ENCODE data around the gene PKP2. TPM values are rescaled to one million over a fixed set of nuclear protein-coding genes. Genes with fewer than 3 reads are reported as not detected.
"Not testable (repeated sequence)": the region's sequence is repeated elsewhere in the genome, so short reads cannot be mapped to it uniquely, and the experiment has no call there.

The PKP2 gene
- total and polyA plus RNA-seq, 7 donors = 0.71 to 45.2 (median 4.2) TPM

DNA sequence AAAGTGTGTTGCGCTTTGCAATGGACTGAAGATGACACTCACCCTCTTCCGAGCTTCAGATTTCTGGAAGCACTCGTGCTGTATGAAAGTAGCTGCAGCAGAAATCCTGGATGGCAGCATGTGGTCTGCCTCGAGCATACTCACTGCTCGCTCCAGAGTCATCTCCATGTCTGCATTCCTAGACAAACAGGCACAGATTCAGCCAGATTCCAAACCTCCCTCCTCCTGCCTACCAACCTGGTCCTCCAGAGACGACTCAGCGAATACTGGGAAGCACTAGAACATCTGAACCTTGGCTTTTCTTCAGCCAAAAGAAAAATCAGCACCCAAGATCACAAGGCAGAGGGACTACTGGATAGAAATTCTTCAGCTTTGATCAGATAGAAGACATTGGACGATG, 27.7 kb downstream of the PKP2 start:
- Histone ChIP-seq H3K27me3 (no peaks in the 10 kb centered on the region), H3K9me3 (no peaks in the 10 kb centered on the region), H3K4me3 (no peak overlapping the region), H3K27ac (no peak overlapping the region), H3K4me1 (no peaks in the 10 kb centered on the region), H3K36me3 (no peaks in the 10 kb centered on the region)
- intact Hi-C loops (cut with DNase I) = no loop called here
- no peak for DNase-seq
- WGBS, 2 donors = 91 to 95% methylated on average over 8 of the region's 8 CpGs
- no peak for TF ChIP-seq POLR2AphosphoS5 (IDR thresholded peaks at IDR 0.05)
- TF ChIP-seq, protein P1, sequence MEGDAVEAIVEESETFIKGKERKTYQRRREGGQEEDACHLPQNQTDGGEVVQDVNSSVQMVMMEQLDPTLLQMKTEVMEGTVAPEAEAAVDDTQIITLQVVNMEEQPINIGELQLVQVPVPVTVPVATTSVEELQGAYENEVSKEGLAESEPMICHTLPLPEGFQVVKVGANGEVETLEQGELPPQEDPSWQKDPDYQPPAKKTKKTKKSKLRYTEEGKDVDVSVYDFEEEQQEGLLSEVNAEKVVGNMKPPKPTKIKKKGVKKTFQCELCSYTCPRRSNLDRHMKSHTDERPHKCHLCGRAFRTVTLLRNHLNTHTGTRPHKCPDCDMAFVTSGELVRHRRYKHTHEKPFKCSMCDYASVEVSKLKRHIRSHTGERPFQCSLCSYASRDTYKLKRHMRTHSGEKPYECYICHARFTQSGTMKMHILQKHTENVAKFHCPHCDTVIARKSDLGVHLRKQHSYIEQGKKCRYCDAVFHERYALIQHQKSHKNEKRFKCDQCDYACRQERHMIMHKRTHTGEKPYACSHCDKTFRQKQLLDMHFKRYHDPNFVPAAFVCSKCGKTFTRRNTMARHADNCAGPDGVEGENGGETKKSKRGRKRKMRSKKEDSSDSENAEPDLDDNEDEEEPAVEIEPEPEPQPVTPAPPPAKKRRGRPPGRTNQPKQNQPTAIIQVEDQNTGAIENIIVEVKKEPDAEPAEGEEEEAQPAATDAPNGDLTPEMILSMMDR (IDR thresholded peaks at IDR 0.05) = no peak
- TF ChIP-seq EP300 (IDR thresholded peaks at IDR 0.05) = no peak
- no peak for TF ChIP-seq POLR2A (IDR thresholded peaks at IDR 0.05)

DNA sequence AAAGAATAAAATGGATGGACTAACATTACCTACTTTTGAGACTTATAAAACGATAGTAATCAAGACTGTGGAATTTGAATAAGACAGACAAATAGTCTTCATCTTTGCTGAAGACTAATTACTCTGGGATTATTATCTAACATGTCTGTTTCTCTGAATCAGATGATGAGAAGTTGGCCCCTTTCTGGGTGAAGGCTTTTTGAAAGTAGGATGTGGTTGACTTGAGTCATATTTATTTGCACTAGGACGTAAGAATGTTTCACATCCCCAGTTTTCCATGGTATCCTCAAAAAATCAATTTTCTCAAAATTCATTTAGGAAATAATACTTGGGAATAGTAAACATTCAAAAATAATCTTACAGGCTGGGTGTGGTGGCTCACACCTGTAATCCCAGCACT, 31.8 kb downstream of the PKP2 start:
- Histone ChIP-seq H3K27me3 (no peaks in the 10 kb centered on the region), H3K4me1 (no peaks in the 10 kb centered on the region), H3K4me3 (no peak overlapping the region), H3K9me3 (no peaks in the 10 kb centered on the region), H3K36me3 (no peaks in the 10 kb centered on the region), H3K27ac (no peak overlapping the region)
- no peak for DNase-seq
- intact Hi-C loops (cut with DNase I) = no loop called here
- 81 to 88% methylated on average over 2 of the region's 2 CpGs for WGBS, 2 donors
- TF ChIP-seq, protein P1 (IDR thresholded peaks at IDR 0.05) = no peak
- TF ChIP-seq POLR2AphosphoS5 (IDR thresholded peaks at IDR 0.05) (no peak), EP300 (IDR thresholded peaks at IDR 0.05) (no peak), POLR2A (IDR thresholded peaks at IDR 0.05) (no peak)

DNA sequence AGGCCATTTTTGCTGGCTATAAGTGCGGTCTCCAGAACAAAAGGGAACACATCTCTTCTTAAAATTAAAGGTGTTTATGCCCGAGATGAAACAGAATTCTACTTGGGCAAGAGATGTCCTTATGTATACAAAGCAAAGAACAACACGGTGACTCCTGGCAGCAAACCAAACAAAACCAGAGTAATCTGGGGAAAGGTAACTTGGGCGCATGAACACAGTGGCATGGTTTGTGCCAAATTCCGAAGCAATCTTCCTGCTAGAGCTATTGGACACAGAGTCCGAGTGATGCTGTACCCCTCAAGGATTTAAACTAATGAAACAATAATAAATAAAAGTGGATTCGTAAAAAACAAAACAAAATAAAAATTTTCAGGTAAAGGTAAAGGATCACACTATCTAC, 33.4 kb downstream of the PKP2 start:
- no peaks in the 10 kb centered on the region for H3K4me1 ChIP-seq
- no peaks in the 10 kb centered on the region for H3K36me3 ChIP-seq
- H3K4me3 ChIP-seq = no peak overlapping the region
- no peaks in the 10 kb centered on the region for H3K9me3 ChIP-seq
- no peak overlapping the region for H3K27ac ChIP-seq
- intact Hi-C loops (cut with DNase I) = no loop called here
- 33 to 76% methylated on average over 7 of the region's 7 CpGs for WGBS, 2 donors
- TF ChIP-seq POLR2A (IDR thresholded peaks at IDR 0.05) = no peak
- no peak for TF ChIP-seq EP300 (IDR thresholded peaks at IDR 0.05)
- TF ChIP-seq POLR2AphosphoS5 (IDR thresholded peaks at IDR 0.05) = no peak
- TF ChIP-seq, protein P1 (IDR thresholded peaks at IDR 0.05) = no peak
- H3K27me3 ChIP-seq = no peaks in the 10 kb centered on the region
- no peak for DNase-seq

DNA sequence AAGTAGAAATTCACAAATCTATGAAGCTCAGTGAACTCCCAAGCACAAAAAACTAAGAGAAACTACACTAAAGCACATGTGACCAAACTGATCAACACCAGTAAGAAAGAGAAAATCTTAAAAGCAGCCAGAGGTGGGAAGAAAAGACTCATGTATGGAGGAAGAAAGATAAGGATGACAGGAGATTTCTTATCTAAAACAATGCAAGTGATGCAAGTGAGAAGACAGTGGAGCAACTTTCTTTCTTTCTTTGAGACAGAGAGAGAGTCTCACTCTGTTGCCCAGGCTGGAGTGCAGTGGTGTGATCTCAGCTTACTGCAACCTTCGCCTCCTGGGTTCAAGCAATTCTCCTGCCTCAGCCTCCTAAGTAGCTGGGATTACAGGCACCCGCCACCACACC, 34.9 kb downstream of the PKP2 start:
- H3K9me3 ChIP-seq; H3K4me3 ChIP-seq; H3K36me3 ChIP-seq; intact Hi-C loops (cut with DNase I); H3K4me1 ChIP-seq; DNase-seq; H3K27ac ChIP-seq; H3K27me3 ChIP-seq: not testable (repeated sequence)
- 88 to 93% methylated on average over 2 of the region's 2 CpGs for WGBS, 2 donors

DNA sequence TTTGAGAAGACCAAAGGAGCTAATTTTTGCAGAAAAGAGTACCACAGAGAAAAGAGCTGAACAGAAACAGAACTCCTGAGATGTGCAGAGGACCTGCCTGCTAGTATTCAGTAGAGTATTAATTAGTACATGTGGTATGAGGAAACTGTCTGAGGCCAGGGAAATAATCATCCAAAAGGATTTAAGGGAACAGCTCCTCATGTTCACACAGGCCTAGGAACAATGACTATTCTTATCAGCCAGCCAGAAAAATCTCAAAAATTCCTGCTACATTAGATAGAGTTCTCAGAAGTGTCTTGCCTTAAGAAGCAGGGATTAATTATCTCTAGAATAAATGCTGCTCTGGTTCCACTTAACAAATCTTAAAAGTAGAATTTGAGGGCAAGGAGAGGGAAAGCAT, 36.4 kb downstream of the PKP2 start:
- no peak overlapping the region for H3K27ac ChIP-seq
- DNase-seq = no peak
- no peaks in the 10 kb centered on the region for H3K36me3 ChIP-seq
- TF ChIP-seq POLR2A (IDR thresholded peaks at IDR 0.05) = no peak
- no peak for TF ChIP-seq POLR2AphosphoS5 (IDR thresholded peaks at IDR 0.05)
- TF ChIP-seq, protein P1 (IDR thresholded peaks at IDR 0.05) = no peak
- TF ChIP-seq EP300 (IDR thresholded peaks at IDR 0.05) = no peak
- H3K27me3 ChIP-seq = no peaks in the 10 kb centered on the region
- no peak overlapping the region for H3K4me3 ChIP-seq
- H3K4me1 ChIP-seq = no peaks in the 10 kb centered on the region
- no peaks in the 10 kb centered on the region for H3K9me3 ChIP-seq
- intact Hi-C loops (cut with DNase I) = no loop called here
